GM12878 (cell line): ENCODE measurements around the gene CDC42BPA. TPM values are rescaled to one million over a fixed set of nuclear protein-coding genes. Genes with fewer than 3 reads are reported as not detected.

Experiments used
- ATAC-seq: fragments of 200-7000 bp; cut with Tn5 transposase; 3 replicates; pipeline ENCODE4 v1.9.1; 2020; ENCODE audit warnings: mild to moderate bottlenecking, moderate library complexity
- BruUV-seq: library from RNA; stranded (reverse); fragments of 400-500 nt; replicated peaks from 2 replicates; lab custom pipeline; 2021; lab: Mats Ljungman, UMichigan
- CTCF ChIA-PET: fragments of 300-600 bp; sonication (Branson Sonifier 250); formaldehyde crosslinking; extraction: SDS; loops from one replicate; lab custom pipeline; 2021; ENCODE audit warnings: inconsistent platforms; lab: Yijun Ruan, JAX
- POLR2A ChIA-PET: fragments of 350-600 bp; formaldehyde crosslinking; extraction: SDS; loops from one replicate; lab custom pipeline; 2021; ENCODE audit warnings: inconsistent platforms; lab: Charles Lee
- RAD21 ChIA-PET: fragments of 300-600 bp; sonication (Branson Sonifier 250); formaldehyde crosslinking; loops from one replicate; lab custom pipeline; 2023; ENCODE audit warnings: antibody characterized with exemption; ENCODE audit not compliant: unreplicated experiment; lab: Charles Lee
- SMC1A ChIA-PET: fragments of 300-600 bp; sonication (Branson Sonifier 250); formaldehyde crosslinking; loops from one replicate; lab custom pipeline; 2023; ENCODE audit not compliant: unreplicated experiment, uncharacterized antibody; lab: Charles Lee
- DNase-seq: peaks from one replicate; pipeline ENCODE4 v3.0.0-alpha.2; 2011; ENCODE audit warnings: low read depth, low spot score
- FAIRE-seq: peaks from 3 replicates; lab custom pipeline; 2011; peaks lifted over from hg19 to GRCh38; lab: Jason Lieb, UNC
- H2AFZ ChIP-seq: 2 replicates; pipeline ENCODE4 v1.6.0; 2011; ENCODE audit warnings: low read depth, low read length, control low read depth; ENCODE audit not compliant: control insufficient read depth
- H3K27ac ChIP-seq: 2 replicates; pipeline ENCODE4 v1.5.1; 2011; ENCODE audit warnings: control low read depth; ENCODE audit not compliant: control insufficient read depth, insufficient read depth
- H3K27me3 ChIP-seq, 2 experiments: replicated peaks in 1 of 2; 2 replicates each; pipeline versions ENCODE4 v1.6.0 to v1.6.1; 2011; ENCODE audit warnings: low read length in 1 of 2; ENCODE audit not compliant: control insufficient read depth in 2 of 2, insufficient read depth in 2 of 2
- H3K36me3 ChIP-seq, 2 experiments: 2 replicates each; pipeline ENCODE4 v1.5.1; 2011; ENCODE audit warnings: low read length in 1 of 2; ENCODE audit not compliant: control insufficient read depth in 2 of 2, insufficient read depth in 2 of 2
- H3K4me1 ChIP-seq: 2 replicates; pipeline ENCODE4 v1.6.1; 2011; ENCODE audit warnings: mild to moderate bottlenecking, low read length, moderate library complexity, mixed read lengths; ENCODE audit not compliant: control insufficient read depth, insufficient read depth
- H3K4me2 ChIP-seq: 2 replicates; pipeline ENCODE4 v1.6.0; 2011; ENCODE audit warnings: control low read depth; ENCODE audit not compliant: control insufficient read depth, insufficient read depth
- H3K4me3 ChIP-seq: fragments of 200-600 bp; sonication (generic); 2 replicates; pipeline ENCODE4 v1.5.1; 2016
- H3K79me2 ChIP-seq: 2 replicates; pipeline ENCODE4 v1.6.0; 2011; ENCODE audit warnings: low read length; ENCODE audit not compliant: control insufficient read depth, insufficient read depth
- H3K9ac ChIP-seq: 2 replicates; pipeline ENCODE4 v1.8.0; 2011; ENCODE audit warnings: low read length, control low read depth, mixed read lengths; ENCODE audit not compliant: control insufficient read depth, insufficient read depth
- H3K9me3 ChIP-seq: replicated peaks from 3 replicates; pipeline ENCODE4 v1.5.1; 2011; ENCODE audit warnings: mild to moderate bottlenecking, low read length; ENCODE audit not compliant: control insufficient read depth, insufficient read depth
- H4K20me1 ChIP-seq: 2 replicates; pipeline ENCODE4 v1.6.0; 2011; ENCODE audit not compliant: control insufficient read depth, insufficient read depth
- ATF2 ChIP-seq: IDR thresholded peaks from 2 replicates; pipeline ENCODE4 v1.6.1; 2012; ENCODE audit warnings: low read length, inconsistent platforms
- CEBPZ ChIP-seq: fragments of 150-350 bp; IDR thresholded peaks from 2 replicates; pipeline ENCODE4 v1.6.1; 2016; ENCODE audit warnings: low read depth, low read length
- CHD1 ChIP-seq: IDR thresholded peaks from 2 replicates; pipeline ENCODE4 v1.6.1; 2012; ENCODE audit warnings: low read depth, low read length, improper control_type of control experiment
- ESRRA ChIP-seq: IDR thresholded peaks from 2 replicates; pipeline ENCODE4 v1.6.1; 2012; ENCODE audit warnings: mild to moderate bottlenecking, low read length, improper control_type of control experiment
- HSF1 ChIP-seq: fragments of 150-350 bp; IDR thresholded peaks from 2 replicates; pipeline ENCODE4 v1.6.1; 2014; ENCODE audit warnings: mild to moderate bottlenecking, low read depth, low read length
- IRF4 ChIP-seq: IDR thresholded peaks from 2 replicates; pipeline ENCODE4 v1.6.1; 2011; ENCODE audit warnings: low read depth, low read length
- MTA3 ChIP-seq: IDR thresholded peaks from 2 replicates; pipeline ENCODE4 v1.6.1; 2012; ENCODE audit warnings: low read length, inconsistent platforms, borderline replicate concordance
- MYB ChIP-seq: fragments of 150-350 bp; IDR thresholded peaks from 2 replicates; pipeline ENCODE4 v1.6.1; 2014; ENCODE audit warnings: mild to moderate bottlenecking, low read depth, low read length, borderline replicate concordance
- MYC ChIP-seq: IDR thresholded peaks from 2 replicates; pipeline ENCODE4 v1.6.1; 2011; ENCODE audit warnings: mild to moderate bottlenecking, low read length, moderate library complexity, inconsistent platforms; ENCODE audit not compliant: insufficient read depth, insufficient replicate concordance, insufficient read length, severe bottlenecking
- PAX8 ChIP-seq: fragments of 450-650 bp; IDR thresholded peaks from 2 replicates; pipeline ENCODE4 v1.6.1; 2017; ENCODE audit warnings: mild to moderate bottlenecking, moderate library complexity
- POLR2AphosphoS5 ChIP-seq: IDR thresholded peaks from 2 replicates; pipeline ENCODE4 v1.6.1; 2011; ENCODE audit warnings: mild to moderate bottlenecking, low read length, inconsistent platforms
- SIX5 ChIP-seq: IDR thresholded peaks from 2 replicates; pipeline ENCODE4 v1.6.1; 2011; ENCODE audit warnings: mild to moderate bottlenecking, low read depth, low read length, moderate library complexity; ENCODE audit not compliant: severe bottlenecking
- ZBED1 ChIP-seq: IDR thresholded peaks from 2 replicates; pipeline ENCODE4 v1.6.1; 2016; ENCODE audit warnings: borderline replicate concordance
- WGBS: methylation state at CpG from one replicate; pipeline ENCODE4 v1.1.6; 2016; ENCODE audit warnings: low lambda C conversion rate; ENCODE audit not compliant: insufficient replicate concordance, insufficient coverage; ENCODE audit errors: missing lambda C conversion rate; 5-methylcytosine and 5-hydroxymethylcytosine counted together
- in situ Hi-C: fragments of 300-500 bp; cut with MboI; formaldehyde crosslinking; loops from 9 replicates; pipeline ENCODE4 v1.14.3; 2018; ENCODE audit warnings: mixed read lengths
- intact Hi-C: fragments of 100-400 bp; cut with micrococcal nuclease; formaldehyde crosslinking; loops from one replicate; pipeline ENCODE4 v1.14.2; 2022; ENCODE audit not compliant: unreplicated experiment
- polyA plus RNA-seq, 11 experiments: library from polyadenylated mRNA; depleted of rRNA in 4 of 11; unstranded in 6 of 11; stranded (reverse) in 5 of 11; fragments of >200 nt; fragmentation: Nextera tagmentation in 4 of 11; fragmentation: Illumina TruSeq in 1 of 11; extraction: Ambion mirVana in 4 of 11; extraction: Trizol in 1 of 11; gene quantifications; 1 replicate in 1 of 11; 2 replicates in 10 of 11; pipeline versions ENCODE4 v1.2.1 to v1.2.3, GENCODE V29; 2011 to 2016; ENCODE audit warnings: inconsistent platforms in 2 of 11, missing spikeins in 2 of 11, low read depth in 1 of 11
- total RNA-seq, 4 experiments: library from RNA; depleted of rRNA in 3 of 4; stranded (reverse); fragments of >200 nt in 3 of 4; fragmentation: Illumina TruSeq in 1 of 4; extraction: Trizol in 1 of 4; gene quantifications; 2 replicates each; pipeline versions ENCODE4 v1.2.1 to v1.2.3, GENCODE V29; 2013 to 2021

The CDC42BPA gene
- total and polyA plus RNA-seq, 10 of the 15 experiments (the other 5 are each of a cell fraction or from before 2014, with no cell fraction given) = 0.02 to 0.52 (median 0.10) TPM

- TF ChIP-seq HSF1 = no peak
- no peak for TF ChIP-seq CEBPZ
- TF ChIP-seq IRF4 = no peak
- TF ChIP-seq MYC = no peak
- no peak for TF ChIP-seq MTA3
Measured at GRCh38 chr1:227102056-227102455, 216.2 kb downstream of the CDC42BPA start (continued).

GRCh38 chr1:227094249-227094966, 223.9 kb downstream of the CDC42BPA start:
- Histone ChIP-seq H3K79me2 (no peaks in the 10 kb centered on the region), H3K9ac (no peak overlapping the region), H3K4me3 (no peak overlapping the region), H3K4me1 (no peaks in the 10 kb centered on the region), H3K36me3 (no peaks in the 10 kb centered on the region), H4K20me1 (no peaks in the 10 kb centered on the region), H3K4me2 (no peak overlapping the region), H3K9me3 (no peaks in the 10 kb centered on the region), H3K27me3 (no peaks in the 10 kb centered on the region), H2AFZ (no peak overlapping the region), H3K27ac (no peak overlapping the region)
- no peak for FAIRE-seq
- intact Hi-C loops = no loop called here
- DNase-seq = no peak
- 39% methylated on average over 2 of the region's 2 CpGs for WGBS
- ChIA-PET POLR2A (no interaction called here), CTCF (interaction anchor here (1.2 kb wide), 1 partner anchor 182 kb away, joined by 3 read pairs; no protein-coding TSS in a partner anchor), RAD21 (no interaction called here), SMC1A (no interaction called here)
- ATAC-seq = no peak
- BruUV-seq = no TSS peak
- in situ Hi-C loops = no loop called here
- TF ChIP-seq POLR2AphosphoS5 (no peak), SIX5 (no peak), MYB (no peak), MYC (no peak), ESRRA (no peak), ZBED1 (no peak), CHD1 (no peak), ATF2 (no peak), PAX8 (no peak)
